ENCODE results near the gene CYB5B. TPM values are rescaled to one million over a fixed set of nuclear protein-coding genes. Genes with fewer than 3 reads are reported as not detected.

CYB5B gene
- total and polyA plus RNA-seq, 2 donors (not counting 3 experiments of a cell fraction or from before 2014, with no cell fraction given): 175 to 176 TPM

GRCh38 chr16:69499541-69500230, 75.3 kb downstream of the CYB5B start:
- dilution Hi-C loops (cut with MboI; ENCODE audit: extremely low pct_ligation_motif_present, low sequenced_read_pairs) (no loop called here), intact Hi-C loops (cut with micrococcal nuclease) (loop anchor here (5.0 kb wide), 1 partner anchor 68 kb away; the partner anchor contains the start of gene NFAT5)
- no peaks in the 10 kb centered on the region for H4K20me1 ChIP-seq (replicated peaks; ENCODE audit: control insufficient read depth, extremely low read depth, insufficient read depth, low read length)
- POLR2A ChIA-PET: no interaction called here
- H3K4me1 ChIP-seq (ENCODE audit: control insufficient read depth, extremely low read depth, insufficient read depth, low read length): no peaks in the 10 kb centered on the region
- no peaks in the 10 kb centered on the region for H3K9me3 ChIP-seq (replicated peaks; ENCODE audit: control insufficient read depth, insufficient read depth, low read length)
- FAIRE-seq: no peak
- no peaks in the 10 kb centered on the region for H3K9me1 ChIP-seq (replicated peaks; ENCODE audit: control insufficient read depth, extremely low read depth, insufficient read depth, low read length)
- H3K79me2 ChIP-seq (ENCODE audit: control insufficient read depth, insufficient read depth, low read length): no peaks in the 10 kb centered on the region
- H3K9ac ChIP-seq (replicated peaks; ENCODE audit: extremely low read depth, insufficient read depth, low read length): no peak overlapping the region
- BruUV-seq (replicated peaks): no TSS peak
- no peak for DNase-seq (ENCODE audit: low read depth, low spot score)
- no peak overlapping the region for H3K4me3 ChIP-seq (replicated peaks in 1 of 3; ENCODE audit: insufficient read depth in 1 of 3, low read depth in 1 of 3, low read length in 3 of 3)
- no peak for TF ChIP-seq EZH2 (IDR thresholded peaks at IDR 0.05; ENCODE audit: borderline replicate concordance, low read depth, low read length, severe bottlenecking)
- no peak for TF ChIP-seq MYC (IDR thresholded peaks at IDR 0.05; ENCODE audit: low read depth, low read length)
- TF ChIP-seq POLR2AphosphoS5 (IDR thresholded peaks at IDR 0.05; ENCODE audit: insufficient read depth, low read depth, low read length): no peak
- TF ChIP-seq POLR2A (IDR thresholded peaks at IDR 0.05; ENCODE audit: low read depth, low read length): no peak
- TF ChIP-seq FOS (IDR thresholded peaks at IDR 0.05; ENCODE audit: borderline replicate concordance, insufficient read depth, low read length): no peak
- no peak for TF ChIP-seq JUN (IDR thresholded peaks at IDR 0.05; ENCODE audit: borderline replicate concordance, insufficient read depth, insufficient read length, low read depth)
- TF ChIP-seq CTCF (IDR thresholded peaks at IDR 0.05; ENCODE audit: extremely low read depth in 1 of 2, insufficient read depth in 1 of 2, low read depth in 1 of 2, low read length in 2 of 2): no peak
- no peak for TF ChIP-seq GATA2 (IDR thresholded peaks at IDR 0.05; ENCODE audit: insufficient read depth, insufficient read length, low read depth, low read length)
- TF ChIP-seq, protein P1, sequence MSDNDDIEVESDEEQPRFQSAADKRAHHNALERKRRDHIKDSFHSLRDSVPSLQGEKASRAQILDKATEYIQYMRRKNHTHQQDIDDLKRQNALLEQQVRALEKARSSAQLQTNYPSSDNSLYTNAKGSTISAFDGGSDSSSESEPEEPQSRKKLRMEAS (IDR thresholded peaks at IDR 0.05; ENCODE audit: insufficient read depth, insufficient read length): no peak
- CTCF ChIA-PET: no interaction called here
- H3K27me3 ChIP-seq (ENCODE audit: control insufficient read depth in 2 of 2, insufficient read depth in 2 of 2, low read length in 2 of 2): peaks cover 0 to 2% of the 10 kb centered on the region in 2 experiments
- no peak overlapping the region for H3K4me2 ChIP-seq (ENCODE audit: insufficient read depth, low read length)
- H3K36me3 ChIP-seq (ENCODE audit: control insufficient read depth in 2 of 2, extremely low read depth in 1 of 2, insufficient read depth in 2 of 2, low read length in 2 of 2): no peaks in the 10 kb centered on the region
- no peak overlapping the region for H2AFZ ChIP-seq (ENCODE audit: low read depth, low read length)
- H3K27ac ChIP-seq (ENCODE audit: insufficient read depth, low read depth, low read length): no peak overlapping the region

All from endothelial cell of umbilical vein (primary cell).